GM11168 (cell line): Measurements from ENCODE around the gene PARD3B.

Source experiments
- in situ Hi-C: fragments of 300-500 bp; cut with MboI; formaldehyde crosslinking; loops from one replicate; pipeline ENCODE4 v1.12.0; 2022; ENCODE audit warnings: low sequenced_read_pairs; ENCODE audit not compliant: unreplicated experiment

The PARD3B gene

GRCh38 chr2:204578928-204579598, 33.8 kb downstream of the PARD3B start:
- in situ Hi-C loops: no loop called here

GRCh38 chr2:204581946-204582345, 36.7 kb downstream of the PARD3B start:
- in situ Hi-C loops: no loop called here

GRCh38 chr2:204583773-204584172, 38.5 kb downstream of the PARD3B start:
- in situ Hi-C loops: no loop called here

- in situ Hi-C loops: no loop called here
Measured at GRCh38 chr2:204585930-204586329, 40.7 kb downstream of the PARD3B start.

GRCh38 chr2:204586444-204587180, 41.3 kb downstream of the PARD3B start:
- in situ Hi-C loops: no loop called here

- in situ Hi-C loops: no loop called here
Measured at GRCh38 chr2:204590063-204590462, 44.8 kb downstream of the PARD3B start.

GRCh38 chr2:204591225-204591624, 46.0 kb downstream of the PARD3B start:
- in situ Hi-C loops: no loop called here

GRCh38 chr2:204604061-204604460, 58.8 kb downstream of the PARD3B start:
- in situ Hi-C loops: no loop called here

- in situ Hi-C loops: no loop called here
Measured at GRCh38 chr2:204608237-204608939, 63.1 kb downstream of the PARD3B start.

GRCh38 chr2:204611017-204611631, 65.8 kb downstream of the PARD3B start:
- in situ Hi-C loops: no loop called here

- in situ Hi-C loops: no loop called here
Measured at GRCh38 chr2:204611764-204612163, 66.5 kb downstream of the PARD3B start.

- in situ Hi-C loops: no loop called here
Measured at GRCh38 chr2:204613635-204614034, 68.4 kb downstream of the PARD3B start.

GRCh38 chr2:204615456-204615855, 70.2 kb downstream of the PARD3B start:
- in situ Hi-C loops: no loop called here

- in situ Hi-C loops: no loop called here
Measured at GRCh38 chr2:204625135-204625534, 79.9 kb downstream of the PARD3B start.

- in situ Hi-C loops: no loop called here
Measured at GRCh38 chr2:204628926-204629712, 83.8 kb downstream of the PARD3B start.

- in situ Hi-C loops: no loop called here
Measured at GRCh38 chr2:204632410-204632809, 87.1 kb downstream of the PARD3B start.

- in situ Hi-C loops: no loop called here
Measured at GRCh38 chr2:204634564-204634963, 89.3 kb downstream of the PARD3B start.

GRCh38 chr2:204635478-204635877, 90.2 kb downstream of the PARD3B start:
- in situ Hi-C loops: no loop called here

GRCh38 chr2:204638471-204639194, 93.4 kb downstream of the PARD3B start:
- in situ Hi-C loops: no loop called here
